OCI-LY7 (cell line): ENCODE data around the gene MON1A.

Source experiments
- EZH2phosphoT487 ChIP-seq: fragments of 200-600 bp; sonication (generic); IDR thresholded peaks from 2 replicates; pipeline ENCODE4 v1.6.1; 2018; ENCODE audit warnings: low read depth, borderline replicate concordance, mild to moderate bottlenecking, mixed run types, antibody characterized with exemption, low read length, moderate library complexity, mixed read lengths
- TF ChIP-seq, protein P1 (sequence below): fragments of 200-600 bp; sonication (generic); conservative IDR thresholded peaks from 2 replicates; pipeline ENCODE4 v1.5.1; 2014; ENCODE audit warnings: mild to moderate bottlenecking, antibody characterized with exemption, low read length, moderate library complexity, mixed read lengths

GRCh38 chr3:49928481-49929017, 1.1 kb downstream of the MON1A start:
- TF ChIP-seq, protein P1, sequence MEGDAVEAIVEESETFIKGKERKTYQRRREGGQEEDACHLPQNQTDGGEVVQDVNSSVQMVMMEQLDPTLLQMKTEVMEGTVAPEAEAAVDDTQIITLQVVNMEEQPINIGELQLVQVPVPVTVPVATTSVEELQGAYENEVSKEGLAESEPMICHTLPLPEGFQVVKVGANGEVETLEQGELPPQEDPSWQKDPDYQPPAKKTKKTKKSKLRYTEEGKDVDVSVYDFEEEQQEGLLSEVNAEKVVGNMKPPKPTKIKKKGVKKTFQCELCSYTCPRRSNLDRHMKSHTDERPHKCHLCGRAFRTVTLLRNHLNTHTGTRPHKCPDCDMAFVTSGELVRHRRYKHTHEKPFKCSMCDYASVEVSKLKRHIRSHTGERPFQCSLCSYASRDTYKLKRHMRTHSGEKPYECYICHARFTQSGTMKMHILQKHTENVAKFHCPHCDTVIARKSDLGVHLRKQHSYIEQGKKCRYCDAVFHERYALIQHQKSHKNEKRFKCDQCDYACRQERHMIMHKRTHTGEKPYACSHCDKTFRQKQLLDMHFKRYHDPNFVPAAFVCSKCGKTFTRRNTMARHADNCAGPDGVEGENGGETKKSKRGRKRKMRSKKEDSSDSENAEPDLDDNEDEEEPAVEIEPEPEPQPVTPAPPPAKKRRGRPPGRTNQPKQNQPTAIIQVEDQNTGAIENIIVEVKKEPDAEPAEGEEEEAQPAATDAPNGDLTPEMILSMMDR: no peak
- no peak for TF ChIP-seq EZH2phosphoT487
